Heart left ventricle (tissue), 13 donors: ENCODE measurements around the gene CYP2F1.
"Not testable (repeated sequence)": the region's sequence is repeated elsewhere in the genome, so short reads cannot be mapped to it uniquely, and the experiment has no call there.

ENCODE experiments used
- POLR2A ChIP-seq, 2 donors: fragments of 450-650 bp; IDR thresholded peaks; one replicate each; pipeline ENCODE4 v1.6.1; 2017; ENCODE audit warnings: antibody characterized with exemption in 2 of 2, mild to moderate bottlenecking in 2 of 2, moderate library complexity in 2 of 2
- TF ChIP-seq, protein P1 (sequence below), 12 donors: fragments of 200-600 bp; sonication (generic) in 4 of 12; IDR thresholded peaks; one replicate each; pipeline versions ENCODE4 v1.5.0 to v1.8.0; 2018 to 2022; ENCODE audit warnings: antibody characterized with exemption in 12 of 12, mild to moderate bottlenecking in 5 of 12
- donor health status: ischemic (EF 13 %, LVEDD 7.1; RV severe dilation, severe dysfunction).
- donor health status: DM: no; HTN: yes; CAD: no.
- donor health status: DM: no; HTN: no; CAD: no.
- donor health status: ischemic (EF 25% LVEDD 6.9; RV normal size, moderate dysfunction).
- donor health status: ischemic (EF 25% LVEDD 5.7; RV mildly dilated, moderate dysfunction).
- donor health status: ischemic (EF 35%, LVEDD 5.7; RV mildly dilated, moderate dysfunction).
- donor health status: nonischemic (EF 11% LVEDD 7.7; RV severe dilation, severe dysfunction).
- donor health status: DM: yes; HTN: yes; CAD: no.
- donor health status: PGD.
- donor health status: ischemic (EF 29% LVEDD 5.4; RV normal size, mild dysfunction).
- donor health status: nonischemic (EF 23%, LVEDD 6.1; RV moderate dilation, normal function).

DNA sequence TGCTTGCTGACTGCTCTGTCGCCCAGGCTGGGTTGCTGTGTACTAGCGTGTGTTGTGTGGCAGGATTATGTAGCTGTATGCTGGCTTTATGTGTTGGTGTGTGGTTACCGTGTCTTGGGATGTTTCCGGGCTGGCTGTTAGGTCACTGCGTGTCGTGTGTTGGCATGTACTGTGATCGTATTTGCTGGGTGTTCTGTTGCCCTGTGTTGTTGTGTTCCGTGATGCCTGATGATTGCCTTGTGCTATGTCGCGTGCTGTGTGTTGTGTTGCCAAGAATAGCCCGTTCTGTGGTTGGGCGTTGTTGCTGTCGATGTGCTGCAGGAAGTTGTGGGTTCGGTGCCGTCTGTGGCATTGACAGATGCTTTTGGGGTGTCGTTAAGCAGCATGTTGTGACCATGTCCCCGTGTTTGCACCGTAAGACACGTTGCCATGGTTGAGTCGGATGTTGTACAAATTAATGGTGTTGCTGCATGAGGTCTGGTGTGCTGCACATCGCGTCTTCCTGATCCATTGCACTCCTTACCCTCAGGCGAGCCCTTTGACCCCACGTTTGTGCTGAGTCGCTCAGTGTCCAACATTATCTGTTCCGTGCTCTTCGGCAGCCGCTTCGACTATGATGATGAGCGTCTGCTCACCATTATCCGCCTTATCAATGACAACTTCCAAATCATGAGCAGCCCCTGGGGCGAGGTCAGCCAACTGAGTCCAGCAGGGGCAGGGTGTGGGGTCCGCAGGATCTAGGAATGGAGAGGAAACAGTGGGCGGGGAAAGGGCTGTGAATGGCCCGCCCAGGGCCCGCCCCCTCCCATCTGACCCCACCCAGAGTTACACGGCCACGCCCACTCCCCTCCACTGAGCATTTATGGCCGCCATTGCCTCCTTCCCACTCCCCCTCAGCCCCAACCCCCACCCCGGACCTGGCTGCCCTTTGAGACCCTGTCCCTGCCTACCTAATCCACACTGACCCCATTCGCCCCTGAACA lies 7.0 kb downstream of the CYP2F1 start:
- not testable (repeated sequence) for TF ChIP-seq POLR2A (IDR thresholded peaks at IDR 0.05)
- TF ChIP-seq, protein P1, sequence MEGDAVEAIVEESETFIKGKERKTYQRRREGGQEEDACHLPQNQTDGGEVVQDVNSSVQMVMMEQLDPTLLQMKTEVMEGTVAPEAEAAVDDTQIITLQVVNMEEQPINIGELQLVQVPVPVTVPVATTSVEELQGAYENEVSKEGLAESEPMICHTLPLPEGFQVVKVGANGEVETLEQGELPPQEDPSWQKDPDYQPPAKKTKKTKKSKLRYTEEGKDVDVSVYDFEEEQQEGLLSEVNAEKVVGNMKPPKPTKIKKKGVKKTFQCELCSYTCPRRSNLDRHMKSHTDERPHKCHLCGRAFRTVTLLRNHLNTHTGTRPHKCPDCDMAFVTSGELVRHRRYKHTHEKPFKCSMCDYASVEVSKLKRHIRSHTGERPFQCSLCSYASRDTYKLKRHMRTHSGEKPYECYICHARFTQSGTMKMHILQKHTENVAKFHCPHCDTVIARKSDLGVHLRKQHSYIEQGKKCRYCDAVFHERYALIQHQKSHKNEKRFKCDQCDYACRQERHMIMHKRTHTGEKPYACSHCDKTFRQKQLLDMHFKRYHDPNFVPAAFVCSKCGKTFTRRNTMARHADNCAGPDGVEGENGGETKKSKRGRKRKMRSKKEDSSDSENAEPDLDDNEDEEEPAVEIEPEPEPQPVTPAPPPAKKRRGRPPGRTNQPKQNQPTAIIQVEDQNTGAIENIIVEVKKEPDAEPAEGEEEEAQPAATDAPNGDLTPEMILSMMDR (IDR thresholded peaks at IDR 0.05) = not testable (repeated sequence)
